HepG2 (cell line): ENCODE measurements around the gene MAPK14. TPM values are rescaled to one million over a fixed set of nuclear protein-coding genes. Genes with fewer than 3 reads are reported as not detected.

Experiments used
- BCL6 ChIP-seq: IDR thresholded peaks from 2 replicates; pipeline ENCODE4 v1.6.1; 2016; ENCODE audit warnings: missing genetic modification reagents, missing compliant biosample characterization
- CC2D1A ChIP-seq: sonication (generic); formaldehyde crosslinking; IDR thresholded peaks from 2 replicates; pipeline ENCODE4 v1.8.1; 2023; ENCODE audit warnings: mild to moderate bottlenecking, missing genetic modification reagents
- FOXA3 ChIP-seq: IDR thresholded peaks from 2 replicates; pipeline ENCODE4 v1.6.1; 2016; ENCODE audit warnings: missing genetic modification reagents, missing compliant biosample characterization
- FOXK2 ChIP-seq: fragments of 450-650 bp; IDR thresholded peaks from 2 replicates; pipeline ENCODE4 v1.6.1; 2016
- HDAC1 ChIP-seq: sonication (generic); formaldehyde crosslinking; IDR thresholded peaks from 2 replicates; pipeline ENCODE4 v1.5.1; 2020; ENCODE audit warnings: mild to moderate bottlenecking, missing genetic modification reagents
- HOXA3 ChIP-seq: sonication (generic); formaldehyde crosslinking; IDR thresholded peaks from 2 replicates; pipeline ENCODE4 v1.5.0; 2020; ENCODE audit warnings: missing genetic modification reagents
- KDM6A ChIP-seq: IDR thresholded peaks from 2 replicates; pipeline ENCODE4 v1.6.1; 2016; ENCODE audit warnings: low read depth
- MEIS2 ChIP-seq: sonication (generic); formaldehyde crosslinking; IDR thresholded peaks from 2 replicates; pipeline ENCODE4 v1.9.0; 2021; ENCODE audit warnings: mild to moderate bottlenecking, missing genetic modification reagents
- MTA3 ChIP-seq: sonication (generic); formaldehyde crosslinking; IDR thresholded peaks from 2 replicates; pipeline ENCODE4 v1.4.0; 2020; ENCODE audit warnings: missing genetic modification reagents
- NR2C2 ChIP-seq: sonication (generic); formaldehyde crosslinking; IDR thresholded peaks from 2 replicates; pipeline ENCODE4 v1.4.0; 2020; ENCODE audit warnings: missing genetic modification reagents, mild to moderate bottlenecking, moderate library complexity, borderline replicate concordance
- RBFOX2 ChIP-seq: fragments of 200-400 bp; formaldehyde crosslinking; IDR thresholded peaks from 2 replicates; pipeline ENCODE4 v1.6.1; 2017; ENCODE audit warnings: low read depth, mild to moderate bottlenecking, low read length
- RELA ChIP-seq: sonication (generic); formaldehyde crosslinking; IDR thresholded peaks from 2 replicates; pipeline ENCODE4 v1.4.0; 2020; ENCODE audit warnings: missing genetic modification reagents
- RFX5 ChIP-seq: IDR thresholded peaks from 2 replicates; pipeline ENCODE4 v1.6.1; 2011; ENCODE audit warnings: low read depth, low read length, improper control_type of control experiment
- SATB2 ChIP-seq: sonication (generic); formaldehyde crosslinking; IDR thresholded peaks from 2 replicates; pipeline ENCODE4 v1.5.0; 2020; ENCODE audit warnings: missing genetic modification reagents
- SNAI1 ChIP-seq: sonication (generic); formaldehyde crosslinking; IDR thresholded peaks from 2 replicates; pipeline ENCODE4 v1.5.0; 2020; ENCODE audit warnings: mild to moderate bottlenecking, missing genetic modification reagents, borderline replicate concordance
- ZBTB3 ChIP-seq: sonication (generic); formaldehyde crosslinking; IDR thresholded peaks from 2 replicates; pipeline ENCODE4 v1.4.0; 2020; ENCODE audit warnings: low read depth, mild to moderate bottlenecking, moderate library complexity, missing genetic modification reagents, borderline replicate concordance
- ZMAT5 ChIP-seq: sonication (generic); formaldehyde crosslinking; IDR thresholded peaks from 2 replicates; pipeline ENCODE4 v1.5.0; 2020; ENCODE audit warnings: mild to moderate bottlenecking, low read depth, missing genetic modification reagents, borderline replicate concordance
- ZNF10 ChIP-seq: sonication (generic); formaldehyde crosslinking; IDR thresholded peaks from 2 replicates; pipeline ENCODE4 v1.4.0; 2020; ENCODE audit warnings: mild to moderate bottlenecking, low read depth, missing genetic modification reagents, borderline replicate concordance
- ZNF12 ChIP-seq: sonication (generic); formaldehyde crosslinking; IDR thresholded peaks from 2 replicates; pipeline ENCODE4 v1.5.0; 2020; ENCODE audit warnings: missing genetic modification reagents
- ZNF136 ChIP-seq: sonication (generic); formaldehyde crosslinking; IDR thresholded peaks from 2 replicates; pipeline ENCODE4 v1.8.1; 2022; ENCODE audit warnings: low read depth, mild to moderate bottlenecking, moderate library complexity, missing genetic modification reagents
- ZNF224 ChIP-seq: sonication (generic); formaldehyde crosslinking; IDR thresholded peaks from 2 replicates; pipeline ENCODE4 v1.5.0; 2020; ENCODE audit warnings: mild to moderate bottlenecking, missing genetic modification reagents
- ZNF235 ChIP-seq: sonication (generic); formaldehyde crosslinking; IDR thresholded peaks from 2 replicates; pipeline ENCODE4 v1.8.1; 2023; ENCODE audit warnings: mild to moderate bottlenecking, missing genetic modification reagents, borderline replicate concordance
- ZNF282 ChIP-seq: fragments of 450-650 bp; IDR thresholded peaks from 2 replicates; pipeline ENCODE4 v1.6.1; 2018; ENCODE audit not compliant: partially characterized antibody
- ZNF431 ChIP-seq: sonication (generic); formaldehyde crosslinking; IDR thresholded peaks from 2 replicates; pipeline ENCODE4 v1.9.0; 2022; ENCODE audit warnings: missing genetic modification reagents, low read depth, mild to moderate bottlenecking, borderline replicate concordance
- ZNF446 ChIP-seq: sonication (generic); formaldehyde crosslinking; IDR thresholded peaks from 2 replicates; pipeline ENCODE4 v1.5.0; 2020; ENCODE audit warnings: mild to moderate bottlenecking, missing genetic modification reagents
- ZNF552 ChIP-seq: sonication (generic); formaldehyde crosslinking; IDR thresholded peaks from 2 replicates; pipeline ENCODE4 v1.9.0; 2022; ENCODE audit warnings: missing genetic modification reagents, mild to moderate bottlenecking, borderline replicate concordance
- ZNF770 ChIP-seq: sonication (generic); formaldehyde crosslinking; IDR thresholded peaks from 2 replicates; pipeline ENCODE4 v1.5.0; 2020; ENCODE audit warnings: mild to moderate bottlenecking, missing genetic modification reagents
- polyA plus RNA-seq, 8 experiments: library from polyadenylated mRNA; depleted of rRNA in 3 of 8; stranded (reverse) in 7 of 8; unstranded in 1 of 8; fragments of >200 nt; fragmentation: Illumina TruSeq in 4 of 8; extraction: Trizol in 4 of 8; gene quantifications; 2 replicates each; pipeline versions ENCODE4 v1.2.1 to v1.2.3, GENCODE V29; 2011 to 2016; ENCODE audit warnings: low read depth in 4 of 8, missing spikeins in 1 of 8, mixed read lengths in 1 of 8; ENCODE audit not compliant: insufficient read depth in 1 of 8
- total RNA-seq, 5 experiments: library from RNA; depleted of rRNA; stranded (reverse); fragments of >200 nt; fragmentation: Illumina TruSeq; extraction: Trizol; gene quantifications; 2 replicates each; pipeline ENCODE4 v1.2.3, GENCODE V29; 2016; ENCODE audit warnings: low read depth in 1 of 5
- TF ChIP-seq, protein P1 (sequence below): IDR thresholded peaks from 2 replicates; pipeline ENCODE4 v1.6.1; 2016; ENCODE audit warnings: control low read depth

Gene MAPK14
- total and polyA plus RNA-seq, 2 of the 13 experiments (the other 11 are each of a cell fraction or from before 2014, with no cell fraction given) = 66.3 to 67.3 TPM

GRCh38 chr6:36027501-36028087 lies at the start of gene MAPK14 (continued):
- TF ChIP-seq, protein P1, sequence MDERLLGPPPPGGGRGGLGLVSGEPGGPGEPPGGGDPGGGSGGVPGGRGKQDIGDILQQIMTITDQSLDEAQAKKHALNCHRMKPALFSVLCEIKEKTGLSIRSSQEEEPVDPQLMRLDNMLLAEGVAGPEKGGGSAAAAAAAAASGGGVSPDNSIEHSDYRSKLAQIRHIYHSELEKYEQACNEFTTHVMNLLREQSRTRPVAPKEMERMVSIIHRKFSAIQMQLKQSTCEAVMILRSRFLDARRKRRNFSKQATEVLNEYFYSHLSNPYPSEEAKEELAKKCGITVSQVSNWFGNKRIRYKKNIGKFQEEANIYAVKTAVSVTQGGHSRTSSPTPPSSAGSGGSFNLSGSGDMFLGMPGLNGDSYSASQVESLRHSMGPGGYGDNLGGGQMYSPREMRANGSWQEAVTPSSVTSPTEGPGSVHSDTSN (CRISPR knock-in tag) = no peak
- TF ChIP-seq ZNF282 (no peak), NR2C2 (peak; percentile 48), RELA (CRISPR knock-in tag) (no peak; the same call in 1 of the 2 replicates), ZNF10 (CRISPR knock-in tag) (no peak), ZBTB3 (no peak; the same call in 1 of the 2 replicates), BCL6 (CRISPR knock-in tag) (no peak; the same call in none of the 2 replicates), MTA3 (no peak), ZNF136 (CRISPR knock-in tag) (peak; percentile 27; the same call in 1 of the 2 replicates), ZNF235 (CRISPR knock-in tag) (no peak; the same call in 1 of the 2 replicates), ZNF552 (CRISPR knock-in tag) (no peak), ZNF12 (peak; percentile 21; the same call in 1 of the 2 replicates), ZNF770 (peak; percentile 59), RBFOX2 (peak; percentile 96), ZMAT5 (no peak), SNAI1 (no peak), HDAC1 (CRISPR knock-in tag) (peak; percentile 46; the same call in 1 of the 2 replicates), ZNF224 (no peak; the same call in 1 of the 2 replicates), RFX5 (no peak), FOXK2 (no peak), KDM6A (0 out of 2 replicates have a peak, but pooled peaks have one; percentile 16), FOXA3 (CRISPR knock-in tag) (peak; percentile 67; the same call in 1 of the 2 replicates), CC2D1A (CRISPR knock-in tag) (no peak), SATB2 (peak; percentile 53; the same call in 1 of the 2 replicates), MEIS2 (peak; percentile 52; the same call in 1 of the 2 replicates), ZNF431 (CRISPR knock-in tag) (no peak; the same call in 1 of the 2 replicates), HOXA3 (peak; percentile 72), ZNF446 (CRISPR knock-in tag) (0 out of 2 replicates have a peak, but pooled peaks have one; percentile 42)
